Ureter (tissue), 1 donor: ENCODE measurements around the gene CDK4. TPM values are rescaled to one million over a fixed set of nuclear protein-coding genes. Genes with fewer than 3 reads are reported as not detected.

ENCODE experiments used
- DNase-seq: peaks from one replicate; pipeline ENCODE4 v3.0.0-alpha.2; 2020; ENCODE audit warnings: low spot score
- total RNA-seq: library from RNA; stranded (reverse); gene quantifications from one replicate; pipeline ENCODE4 v1.2.4, GENCODE V29; 2023
- donor health status: DM: yes; HTN: yes; CAD: no.

Gene CDK4
- total RNA-seq, 1 donor from 2014 or later, result 86.5 TPM

GRCh38 chr12:57771873-57772428, 19.8 kb upstream of the CDK4 start, which contains the start of gene METTL1:
Gene METTL1 (minus strand): TSS chr12:57772105. CDS start chr12:57772083, 22 bp downstream.
- peak; percentile 96 for DNase-seq

- DNase-seq, result peak; percentile 93
Measured at GRCh38 chr12:57771236-57771872, 19.2 kb upstream of the CDK4 start.

GRCh38 chr12:57770734-57771133, 18.6 kb upstream of the CDK4 start:
- no peak for DNase-seq

- no peak for DNase-seq
Measured at GRCh38 chr12:57769594-57769993, 17.5 kb upstream of the CDK4 start.

GRCh38 chr12:57767876-57768275, 15.8 kb upstream of the CDK4 start:
- DNase-seq, result no peak

- no peak for DNase-seq
Measured at GRCh38 chr12:57767305-57767698, 15.2 kb upstream of the CDK4 start.

- no peak for DNase-seq
Measured at GRCh38 chr12:57766464-57767304, 14.6 kb upstream of the CDK4 start, which contains the start of gene CYP27B1. Gene CYP27B1 (minus strand): TSS chr12:57767078. CDS start chr12:57767041, 37 bp downstream.

GRCh38 chr12:57765698-57766463, 13.8 kb upstream of the CDK4 start:
- no peak for DNase-seq

GRCh38 chr12:57765003-57765697, 13.0 kb upstream of the CDK4 start:
- no peak for DNase-seq

- DNase-seq, result no peak
Measured at GRCh38 chr12:57764662-57765002, 12.5 kb upstream of the CDK4 start.

- no peak for DNase-seq
Measured at GRCh38 chr12:57763881-57764661, 12.0 kb upstream of the CDK4 start.

GRCh38 chr12:57762463-57762862, 10.4 kb upstream of the CDK4 start:
- no peak for DNase-seq

- DNase-seq, result no peak
Measured at GRCh38 chr12:57761391-57761998, 9.4 kb upstream of the CDK4 start.

- DNase-seq, result no peak
Measured at GRCh38 chr12:57760347-57760982, 8.4 kb upstream of the CDK4 start.

GRCh38 chr12:57759360-57759980, 7.4 kb upstream of the CDK4 start:
- DNase-seq, result no peak

- DNase-seq, result no peak
Measured at GRCh38 chr12:57758552-57759359, 6.6 kb upstream of the CDK4 start.

GRCh38 chr12:57757771-57758170, 5.7 kb upstream of the CDK4 start:
- no peak for DNase-seq
